ENCODE measurements around the gene SPAG8.

- TF ChIP-seq CTCF (IDR thresholded peaks at IDR 0.05) (no peak), POLR2A (IDR thresholded peaks at IDR 0.05) (peak in 1 of 2 donors; percentile 57)
These were observed 17.2 kb upstream of the SPAG8 start, which contains the start of gene TMEM8B for GRCh38 chr9:35829084-35829763.
